WTC11 (cell line): Measurements from ENCODE around the gene CTNNA3. TPM values are rescaled to one million over a fixed set of nuclear protein-coding genes. Genes with fewer than 3 reads are reported as not detected.

ENCODE experiments used
- ATAC-seq: fragments of 200-7000 bp; cut with Tn5 transposase; 2 replicates; pipeline ENCODE4 v1.10.0; 2021; ENCODE audit warnings: mild to moderate bottlenecking, moderate library complexity
- CTCF ChIA-PET: fragments of 300-600 bp; sonication (Branson Sonifier 250); formaldehyde crosslinking; loops from one replicate; lab custom pipeline; 2021; ENCODE audit warnings: antibody characterized with exemption; lab: Charles Lee
- POLR2A ChIA-PET: fragments of 350-600 bp; sonication (Branson Sonifier 250); formaldehyde crosslinking; loops from one replicate; lab custom pipeline; 2021; ENCODE audit warnings: antibody characterized with exemption; lab: Charles Lee
- DNase-seq: peaks from one replicate; pipeline ENCODE4 v3.0.0; 2021; ENCODE audit warnings: low spot score
- H3K27ac Mint-ChIP-seq: 2 replicates; pipeline ENCODE4 v1.8.0; 2021; ENCODE audit warnings: mixed read lengths
- H3K27me3 Mint-ChIP-seq: 2 replicates; pipeline ENCODE4 v1.8.0; 2021; ENCODE audit warnings: low read depth, mild to moderate bottlenecking, moderate library complexity, mixed read lengths
- H3K36me3 Mint-ChIP-seq: 2 replicates; pipeline ENCODE4 v1.8.0; 2021; ENCODE audit warnings: mixed read lengths
- H3K4me1 Mint-ChIP-seq: 2 replicates; pipeline ENCODE4 v1.8.0; 2022; ENCODE audit warnings: mixed read lengths
- H3K4me3 Mint-ChIP-seq: 2 replicates; pipeline ENCODE4 v1.8.0; 2021; ENCODE audit warnings: mild to moderate bottlenecking, moderate library complexity, mixed read lengths
- H3K9me3 Mint-ChIP-seq: 2 replicates; pipeline ENCODE4 v1.8.0; 2021; ENCODE audit warnings: mixed read lengths
- JUN ChIP-seq: sonication (generic); formaldehyde crosslinking; IDR thresholded peaks from 2 replicates; pipeline ENCODE4 v1.8.0; 2023; ENCODE audit warnings: mild to moderate bottlenecking, missing genetic modification reagents
- OVOL2 ChIP-seq: fragments of 250-450 bp; sonication (Bioruptor Pico); IDR thresholded peaks from 2 replicates; pipeline ENCODE4 v1.9.0; 2021; ENCODE audit warnings: mild to moderate bottlenecking, borderline replicate concordance
- ZBTB21 ChIP-seq: sonication (generic); formaldehyde crosslinking; IDR thresholded peaks from 2 replicates; pipeline ENCODE4 v1.8.1; 2023; ENCODE audit warnings: mild to moderate bottlenecking, missing genetic modification reagents, borderline replicate concordance
- total RNA-seq: library from RNA; stranded (reverse); gene quantifications from 3 replicates; pipeline ENCODE4 v1.2.3, GENCODE V29; 2021
- TF ChIP-seq, protein P1 (sequence below): sonication (generic); formaldehyde crosslinking; IDR thresholded peaks from 2 replicates; pipeline ENCODE4 v1.8.1; 2022; ENCODE audit warnings: low read depth, missing genetic modification reagents, borderline replicate concordance
- TF ChIP-seq, protein P2 (sequence below): fragments of 200-600 bp; IDR thresholded peaks from 2 replicates; pipeline ENCODE4 v1.8.0; 2022; ENCODE audit warnings: antibody characterized with exemption
- TF ChIP-seq, protein P3 (sequence below): sonication (generic); formaldehyde crosslinking; IDR thresholded peaks from 2 replicates; pipeline ENCODE4 v1.8.1; 2022; ENCODE audit warnings: low read depth, mild to moderate bottlenecking, moderate library complexity, missing genetic modification reagents, borderline replicate concordance
- TF ChIP-seq, protein P4 (sequence below): sonication (generic); formaldehyde crosslinking; IDR thresholded peaks from 2 replicates; pipeline ENCODE4 v1.8.1; 2023; ENCODE audit warnings: mild to moderate bottlenecking, missing genetic modification reagents, borderline replicate concordance
- TF ChIP-seq, protein P5 (sequence below): sonication (generic); formaldehyde crosslinking; IDR thresholded peaks from 2 replicates; pipeline ENCODE4 v1.8.0; 2023; ENCODE audit warnings: mild to moderate bottlenecking, missing genetic modification reagents
- TF ChIP-seq, protein P6 (sequence below): fragments of 250-450 bp; sonication (Bioruptor Pico); conservative IDR thresholded peaks from 2 replicates; pipeline ENCODE4 v1.9.0; 2021; ENCODE audit warnings: mild to moderate bottlenecking
- TF ChIP-seq, protein P7 (sequence below): sonication (generic); formaldehyde crosslinking; IDR thresholded peaks from 2 replicates; pipeline ENCODE4 v1.8.0; 2023; ENCODE audit warnings: missing genetic modification reagents
- TF ChIP-seq, protein P8 (sequence below): sonication (generic); formaldehyde crosslinking; IDR thresholded peaks from 2 replicates; pipeline ENCODE4 v1.8.1; 2022; ENCODE audit warnings: mild to moderate bottlenecking, moderate library complexity, missing genetic modification reagents

The CTNNA3 gene
- total RNA-seq, 1 experiment from 2014 or later = 6.1 TPM

DNA sequence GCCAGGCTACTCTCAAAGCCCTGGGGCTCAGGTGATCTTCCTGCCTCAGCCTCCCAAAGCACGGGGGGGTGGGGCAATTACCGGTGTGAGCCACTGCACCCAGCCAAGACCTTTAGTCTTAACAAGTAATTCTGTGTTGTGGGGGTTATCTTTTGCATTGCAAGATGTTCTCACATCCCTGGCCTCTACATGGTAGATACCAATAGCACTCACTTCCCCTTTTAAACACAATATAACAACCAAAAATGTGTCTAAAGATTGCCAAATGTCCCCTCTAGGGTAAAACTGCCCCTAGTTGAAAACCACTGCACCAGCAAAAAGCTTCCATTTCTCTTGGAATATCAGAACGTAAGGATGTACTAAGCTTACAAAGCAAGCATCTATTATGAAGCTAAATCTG lies 225.0 kb downstream of the CTNNA3 start:
- DNase-seq (no peak), ATAC-seq (no peak)
- TF ChIP-seq, protein P1, sequence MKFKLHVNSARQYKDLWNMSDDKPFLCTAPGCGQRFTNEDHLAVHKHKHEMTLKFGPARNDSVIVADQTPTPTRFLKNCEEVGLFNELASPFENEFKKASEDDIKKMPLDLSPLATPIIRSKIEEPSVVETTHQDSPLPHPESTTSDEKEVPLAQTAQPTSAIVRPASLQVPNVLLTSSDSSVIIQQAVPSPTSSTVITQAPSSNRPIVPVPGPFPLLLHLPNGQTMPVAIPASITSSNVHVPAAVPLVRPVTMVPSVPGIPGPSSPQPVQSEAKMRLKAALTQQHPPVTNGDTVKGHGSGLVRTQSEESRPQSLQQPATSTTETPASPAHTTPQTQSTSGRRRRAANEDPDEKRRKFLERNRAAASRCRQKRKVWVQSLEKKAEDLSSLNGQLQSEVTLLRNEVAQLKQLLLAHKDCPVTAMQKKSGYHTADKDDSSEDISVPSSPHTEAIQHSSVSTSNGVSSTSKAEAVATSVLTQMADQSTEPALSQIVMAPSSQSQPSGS (CRISPR knock-in tag) = no peak
- TF ChIP-seq, protein P2, sequence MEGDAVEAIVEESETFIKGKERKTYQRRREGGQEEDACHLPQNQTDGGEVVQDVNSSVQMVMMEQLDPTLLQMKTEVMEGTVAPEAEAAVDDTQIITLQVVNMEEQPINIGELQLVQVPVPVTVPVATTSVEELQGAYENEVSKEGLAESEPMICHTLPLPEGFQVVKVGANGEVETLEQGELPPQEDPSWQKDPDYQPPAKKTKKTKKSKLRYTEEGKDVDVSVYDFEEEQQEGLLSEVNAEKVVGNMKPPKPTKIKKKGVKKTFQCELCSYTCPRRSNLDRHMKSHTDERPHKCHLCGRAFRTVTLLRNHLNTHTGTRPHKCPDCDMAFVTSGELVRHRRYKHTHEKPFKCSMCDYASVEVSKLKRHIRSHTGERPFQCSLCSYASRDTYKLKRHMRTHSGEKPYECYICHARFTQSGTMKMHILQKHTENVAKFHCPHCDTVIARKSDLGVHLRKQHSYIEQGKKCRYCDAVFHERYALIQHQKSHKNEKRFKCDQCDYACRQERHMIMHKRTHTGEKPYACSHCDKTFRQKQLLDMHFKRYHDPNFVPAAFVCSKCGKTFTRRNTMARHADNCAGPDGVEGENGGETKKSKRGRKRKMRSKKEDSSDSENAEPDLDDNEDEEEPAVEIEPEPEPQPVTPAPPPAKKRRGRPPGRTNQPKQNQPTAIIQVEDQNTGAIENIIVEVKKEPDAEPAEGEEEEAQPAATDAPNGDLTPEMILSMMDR = no peak
- TF ChIP-seq, protein P3, sequence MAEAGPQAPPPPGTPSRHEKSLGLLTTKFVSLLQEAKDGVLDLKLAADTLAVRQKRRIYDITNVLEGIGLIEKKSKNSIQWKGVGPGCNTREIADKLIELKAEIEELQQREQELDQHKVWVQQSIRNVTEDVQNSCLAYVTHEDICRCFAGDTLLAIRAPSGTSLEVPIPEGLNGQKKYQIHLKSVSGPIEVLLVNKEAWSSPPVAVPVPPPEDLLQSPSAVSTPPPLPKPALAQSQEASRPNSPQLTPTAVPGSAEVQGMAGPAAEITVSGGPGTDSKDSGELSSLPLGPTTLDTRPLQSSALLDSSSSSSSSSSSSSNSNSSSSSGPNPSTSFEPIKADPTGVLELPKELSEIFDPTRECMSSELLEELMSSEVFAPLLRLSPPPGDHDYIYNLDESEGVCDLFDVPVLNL (CRISPR knock-in tag) = no peak
- no peak for TF ChIP-seq JUN (CRISPR knock-in tag)
- TF ChIP-seq, protein P4, sequence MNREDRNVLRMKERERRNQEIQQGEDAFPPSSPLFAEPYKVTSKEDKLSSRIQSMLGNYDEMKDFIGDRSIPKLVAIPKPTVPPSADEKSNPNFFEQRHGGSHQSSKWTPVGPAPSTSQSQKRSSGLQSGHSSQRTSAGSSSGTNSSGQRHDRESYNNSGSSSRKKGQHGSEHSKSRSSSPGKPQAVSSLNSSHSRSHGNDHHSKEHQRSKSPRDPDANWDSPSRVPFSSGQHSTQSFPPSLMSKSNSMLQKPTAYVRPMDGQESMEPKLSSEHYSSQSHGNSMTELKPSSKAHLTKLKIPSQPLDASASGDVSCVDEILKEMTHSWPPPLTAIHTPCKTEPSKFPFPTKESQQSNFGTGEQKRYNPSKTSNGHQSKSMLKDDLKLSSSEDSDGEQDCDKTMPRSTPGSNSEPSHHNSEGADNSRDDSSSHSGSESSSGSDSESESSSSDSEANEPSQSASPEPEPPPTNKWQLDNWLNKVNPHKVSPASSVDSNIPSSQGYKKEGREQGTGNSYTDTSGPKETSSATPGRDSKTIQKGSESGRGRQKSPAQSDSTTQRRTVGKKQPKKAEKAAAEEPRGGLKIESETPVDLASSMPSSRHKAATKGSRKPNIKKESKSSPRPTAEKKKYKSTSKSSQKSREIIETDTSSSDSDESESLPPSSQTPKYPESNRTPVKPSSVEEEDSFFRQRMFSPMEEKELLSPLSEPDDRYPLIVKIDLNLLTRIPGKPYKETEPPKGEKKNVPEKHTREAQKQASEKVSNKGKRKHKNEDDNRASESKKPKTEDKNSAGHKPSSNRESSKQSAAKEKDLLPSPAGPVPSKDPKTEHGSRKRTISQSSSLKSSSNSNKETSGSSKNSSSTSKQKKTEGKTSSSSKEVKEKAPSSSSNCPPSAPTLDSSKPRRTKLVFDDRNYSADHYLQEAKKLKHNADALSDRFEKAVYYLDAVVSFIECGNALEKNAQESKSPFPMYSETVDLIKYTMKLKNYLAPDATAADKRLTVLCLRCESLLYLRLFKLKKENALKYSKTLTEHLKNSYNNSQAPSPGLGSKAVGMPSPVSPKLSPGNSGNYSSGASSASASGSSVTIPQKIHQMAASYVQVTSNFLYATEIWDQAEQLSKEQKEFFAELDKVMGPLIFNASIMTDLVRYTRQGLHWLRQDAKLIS (CRISPR knock-in tag) = no peak
- TF ChIP-seq, protein P5, sequence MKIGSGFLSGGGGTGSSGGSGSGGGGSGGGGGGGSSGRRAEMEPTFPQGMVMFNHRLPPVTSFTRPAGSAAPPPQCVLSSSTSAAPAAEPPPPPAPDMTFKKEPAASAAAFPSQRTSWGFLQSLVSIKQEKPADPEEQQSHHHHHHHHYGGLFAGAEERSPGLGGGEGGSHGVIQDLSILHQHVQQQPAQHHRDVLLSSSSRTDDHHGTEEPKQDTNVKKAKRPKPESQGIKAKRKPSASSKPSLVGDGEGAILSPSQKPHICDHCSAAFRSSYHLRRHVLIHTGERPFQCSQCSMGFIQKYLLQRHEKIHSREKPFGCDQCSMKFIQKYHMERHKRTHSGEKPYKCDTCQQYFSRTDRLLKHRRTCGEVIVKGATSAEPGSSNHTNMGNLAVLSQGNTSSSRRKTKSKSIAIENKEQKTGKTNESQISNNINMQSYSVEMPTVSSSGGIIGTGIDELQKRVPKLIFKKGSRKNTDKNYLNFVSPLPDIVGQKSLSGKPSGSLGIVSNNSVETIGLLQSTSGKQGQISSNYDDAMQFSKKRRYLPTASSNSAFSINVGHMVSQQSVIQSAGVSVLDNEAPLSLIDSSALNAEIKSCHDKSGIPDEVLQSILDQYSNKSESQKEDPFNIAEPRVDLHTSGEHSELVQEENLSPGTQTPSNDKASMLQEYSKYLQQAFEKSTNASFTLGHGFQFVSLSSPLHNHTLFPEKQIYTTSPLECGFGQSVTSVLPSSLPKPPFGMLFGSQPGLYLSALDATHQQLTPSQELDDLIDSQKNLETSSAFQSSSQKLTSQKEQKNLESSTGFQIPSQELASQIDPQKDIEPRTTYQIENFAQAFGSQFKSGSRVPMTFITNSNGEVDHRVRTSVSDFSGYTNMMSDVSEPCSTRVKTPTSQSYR (CRISPR knock-in tag) = no peak
- TF ChIP-seq, protein P6, sequence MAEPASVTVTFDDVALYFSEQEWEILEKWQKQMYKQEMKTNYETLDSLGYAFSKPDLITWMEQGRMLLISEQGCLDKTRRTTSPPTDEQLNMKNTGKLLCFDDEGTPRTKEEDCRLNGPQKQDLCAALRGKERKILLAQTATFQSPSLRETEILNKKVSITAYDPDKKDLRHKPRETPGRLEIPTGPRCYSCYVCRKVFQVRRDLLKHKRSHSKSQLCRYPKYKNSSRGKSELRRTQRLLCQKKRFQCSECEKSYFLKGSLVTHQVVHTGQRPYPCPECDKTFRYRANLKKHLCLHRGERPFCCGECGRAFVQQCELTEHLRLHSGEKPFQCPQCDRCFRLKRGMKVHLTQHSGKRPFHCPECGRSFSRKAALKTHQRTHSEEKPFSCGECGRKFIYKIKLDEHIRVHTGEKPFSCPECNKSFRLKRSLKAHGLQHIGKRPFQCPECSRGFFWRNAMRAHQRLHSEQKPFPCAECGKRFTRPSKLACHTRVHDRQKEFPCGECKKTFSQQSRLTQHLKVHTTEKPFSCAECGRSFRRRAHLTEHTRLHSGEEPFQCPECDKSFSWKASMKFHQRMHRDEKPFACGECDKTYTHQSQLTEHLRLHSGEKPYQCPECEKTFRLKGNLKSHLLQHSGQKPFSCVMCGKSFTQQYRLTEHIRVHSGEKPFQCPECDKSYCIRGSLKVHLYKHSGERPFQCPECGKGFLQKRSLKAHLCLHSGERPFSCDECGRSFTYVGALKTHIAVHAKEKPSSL (CRISPR knock-in tag) = no peak
- no peak for TF ChIP-seq OVOL2 (CRISPR knock-in tag)
- no peak for TF ChIP-seq ZBTB21 (CRISPR knock-in tag)
- TF ChIP-seq, protein P7, sequence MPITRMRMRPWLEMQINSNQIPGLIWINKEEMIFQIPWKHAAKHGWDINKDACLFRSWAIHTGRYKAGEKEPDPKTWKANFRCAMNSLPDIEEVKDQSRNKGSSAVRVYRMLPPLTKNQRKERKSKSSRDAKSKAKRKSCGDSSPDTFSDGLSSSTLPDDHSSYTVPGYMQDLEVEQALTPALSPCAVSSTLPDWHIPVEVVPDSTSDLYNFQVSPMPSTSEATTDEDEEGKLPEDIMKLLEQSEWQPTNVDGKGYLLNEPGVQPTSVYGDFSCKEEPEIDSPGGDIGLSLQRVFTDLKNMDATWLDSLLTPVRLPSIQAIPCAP (CRISPR knock-in tag) = no peak
- TF ChIP-seq, protein P8, sequence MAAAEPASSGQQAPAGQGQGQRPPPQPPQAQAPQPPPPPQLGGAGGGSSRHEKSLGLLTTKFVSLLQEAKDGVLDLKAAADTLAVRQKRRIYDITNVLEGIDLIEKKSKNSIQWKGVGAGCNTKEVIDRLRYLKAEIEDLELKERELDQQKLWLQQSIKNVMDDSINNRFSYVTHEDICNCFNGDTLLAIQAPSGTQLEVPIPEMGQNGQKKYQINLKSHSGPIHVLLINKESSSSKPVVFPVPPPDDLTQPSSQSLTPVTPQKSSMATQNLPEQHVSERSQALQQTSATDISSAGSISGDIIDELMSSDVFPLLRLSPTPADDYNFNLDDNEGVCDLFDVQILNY (CRISPR knock-in tag) = no peak
- Mint-ChIP-seq H3K4me1 (0 out of 2 replicates have a peak, but pooled peaks cover 3% of the 10 kb centered on the region), H3K27ac (no peak overlapping the region), H3K27me3 (no peaks in the 10 kb centered on the region), H3K36me3 (no peaks in the 10 kb centered on the region), H3K4me3 (no peak overlapping the region), H3K9me3 (peaks cover 6% of the 10 kb centered on the region)
- POLR2A ChIA-PET = no interaction called here
- CTCF ChIA-PET = no interaction called here
